HepG2 (cell line): ENCODE results near the gene MLST8. TPM values are rescaled to one million over a fixed set of nuclear protein-coding genes. Genes with fewer than 3 reads are reported as not detected.

Source experiments
- CBX5 ChIP-seq: sonication (generic); formaldehyde crosslinking; IDR thresholded peaks from 2 replicates; pipeline ENCODE4 v1.4.0; 2020; ENCODE audit warnings: missing genetic modification reagents, borderline replicate concordance
- CHD4 ChIP-seq: fragments of 200-600 bp; sonication (generic); IDR thresholded peaks from 2 replicates; pipeline ENCODE4 v1.7.0; 2017; ENCODE audit warnings: mild to moderate bottlenecking, low read length, borderline replicate concordance
- EP300 ChIP-seq, 3 experiments: sonication (generic) in 1 of 3; formaldehyde crosslinking in 1 of 3; IDR thresholded peaks; 2 replicates each; pipeline versions ENCODE4 v1.5.1 to v1.6.1; 2011 to 2020; ENCODE audit warnings: low read depth in 2 of 3, low read length in 2 of 3, borderline replicate concordance in 1 of 3, improper control_type of control experiment in 1 of 3, mild to moderate bottlenecking in 1 of 3, missing genetic modification reagents in 1 of 3, moderate library complexity in 1 of 3
- HNRNPK ChIP-seq: fragments of 200-400 bp; formaldehyde crosslinking; IDR thresholded peaks from 2 replicates; pipeline ENCODE4 v1.6.1; 2018; ENCODE audit warnings: low read length, low read depth, moderate library complexity, mild to moderate bottlenecking; ENCODE audit not compliant: poor library complexity, severe bottlenecking
- MAX ChIP-seq: IDR thresholded peaks from 2 replicates; pipeline ENCODE4 v1.6.1; 2012; ENCODE audit warnings: inconsistent platforms
- PRDM15 ChIP-seq: sonication (generic); formaldehyde crosslinking; IDR thresholded peaks from 2 replicates; pipeline ENCODE4 v1.4.0; 2020; ENCODE audit warnings: missing genetic modification reagents
- RBAK ChIP-seq: sonication (generic); formaldehyde crosslinking; IDR thresholded peaks from 2 replicates; pipeline ENCODE4 v1.5.1; 2020; ENCODE audit warnings: mild to moderate bottlenecking, missing genetic modification reagents
- ZC3H13 ChIP-seq: sonication (generic); formaldehyde crosslinking; IDR thresholded peaks from 2 replicates; pipeline ENCODE4 v1.8.1; 2023; ENCODE audit warnings: mild to moderate bottlenecking, missing genetic modification reagents, moderate library complexity
- ZFP90 ChIP-seq: sonication (generic); formaldehyde crosslinking; IDR thresholded peaks from 2 replicates; pipeline ENCODE4 v1.8.0; 2022; ENCODE audit warnings: missing genetic modification reagents, mild to moderate bottlenecking, inconsistent platforms, borderline replicate concordance
- ZIK1 ChIP-seq: sonication (generic); formaldehyde crosslinking; IDR thresholded peaks from 2 replicates; pipeline ENCODE4 v1.5.0; 2020; ENCODE audit warnings: mild to moderate bottlenecking, low read depth, missing genetic modification reagents, borderline replicate concordance
- ZNF101 ChIP-seq: sonication (generic); formaldehyde crosslinking; IDR thresholded peaks from 2 replicates; pipeline ENCODE4 v1.4.0; 2020; ENCODE audit warnings: mild to moderate bottlenecking, low read depth, missing genetic modification reagents, borderline replicate concordance
- ZNF343 ChIP-seq: sonication (generic); formaldehyde crosslinking; IDR thresholded peaks from 2 replicates; pipeline ENCODE4 v1.4.0; 2020; ENCODE audit warnings: mild to moderate bottlenecking, missing genetic modification reagents
- ZNF44 ChIP-seq: sonication (generic); formaldehyde crosslinking; IDR thresholded peaks from 2 replicates; pipeline ENCODE4 v1.5.1; 2020; ENCODE audit warnings: mild to moderate bottlenecking, missing genetic modification reagents
- ZNF503 ChIP-seq: sonication (generic); formaldehyde crosslinking; IDR thresholded peaks from 2 replicates; pipeline ENCODE4 v1.4.0; 2020; ENCODE audit warnings: missing genetic modification reagents
- ZNF816 ChIP-seq: sonication (generic); formaldehyde crosslinking; IDR thresholded peaks from 2 replicates; pipeline ENCODE4 v1.8.0; 2022; ENCODE audit warnings: missing genetic modification reagents, mild to moderate bottlenecking, borderline replicate concordance
- polyA plus RNA-seq, 8 experiments: library from polyadenylated mRNA; depleted of rRNA in 3 of 8; stranded (reverse) in 7 of 8; unstranded in 1 of 8; fragments of >200 nt; fragmentation: Illumina TruSeq in 4 of 8; extraction: Trizol in 4 of 8; gene quantifications; 2 replicates each; pipeline versions ENCODE4 v1.2.1 to v1.2.3, GENCODE V29; 2011 to 2016; ENCODE audit warnings: low read depth in 4 of 8, missing spikeins in 1 of 8, mixed read lengths in 1 of 8; ENCODE audit not compliant: insufficient read depth in 1 of 8
- total RNA-seq, 5 experiments: library from RNA; depleted of rRNA; stranded (reverse); fragments of >200 nt; fragmentation: Illumina TruSeq; extraction: Trizol; gene quantifications; 2 replicates each; pipeline ENCODE4 v1.2.3, GENCODE V29; 2016; ENCODE audit warnings: low read depth in 1 of 5
- TF ChIP-seq, protein P1 (sequence below): sonication (generic); formaldehyde crosslinking; IDR thresholded peaks from 2 replicates; pipeline ENCODE4 v1.4.0; 2020; ENCODE audit warnings: mild to moderate bottlenecking, missing genetic modification reagents
- TF ChIP-seq, protein P2 (sequence below): IDR thresholded peaks from 2 replicates; pipeline ENCODE4 v1.6.1; 2016

The MLST8 gene
- total and polyA plus RNA-seq, 2 of the 13 experiments (the other 11 are each of a cell fraction or from before 2014, with no cell fraction given), result 30.8 to 72.7 TPM

- TF ChIP-seq ZNF44 (peak; percentile 67; the same call in 1 of the 2 replicates), ZNF503 (CRISPR knock-in tag) (no peak), HNRNPK (peak; percentile 44), ZNF816 (CRISPR knock-in tag) (no peak), CBX5 (CRISPR knock-in tag) (no peak; the same call in 1 of the 2 replicates), MAX (peak; percentile 71; the same call in 1 of the 2 replicates), ZNF101 (CRISPR knock-in tag) (no peak), ZNF343 (peak; percentile 70; the same call in 1 of the 2 replicates), PRDM15 (CRISPR knock-in tag) (no peak), ZFP90 (peak; percentile 28; the same call in 1 of the 2 replicates), ZIK1 (CRISPR knock-in tag) (no peak; the same call in 1 of the 2 replicates), ZC3H13 (CRISPR knock-in tag) (peak; percentile 60; the same call in 1 of the 2 replicates), RBAK (CRISPR knock-in tag) (no peak), CHD4 (no peak), EP300 (IDR thresholded peaks at IDR 0.05; ENCODE audit: low read depth in 2 of 2, low read length in 2 of 2) (peak in 1 of 2 experiments; percentile 18; a peak in 1 of 4 replicates), EP300 (CRISPR knock-in tag; IDR thresholded peaks at IDR 0.05; ENCODE audit: borderline replicate concordance) (peak; percentile 35; the same call in 1 of the 2 replicates)
- TF ChIP-seq, protein P1, sequence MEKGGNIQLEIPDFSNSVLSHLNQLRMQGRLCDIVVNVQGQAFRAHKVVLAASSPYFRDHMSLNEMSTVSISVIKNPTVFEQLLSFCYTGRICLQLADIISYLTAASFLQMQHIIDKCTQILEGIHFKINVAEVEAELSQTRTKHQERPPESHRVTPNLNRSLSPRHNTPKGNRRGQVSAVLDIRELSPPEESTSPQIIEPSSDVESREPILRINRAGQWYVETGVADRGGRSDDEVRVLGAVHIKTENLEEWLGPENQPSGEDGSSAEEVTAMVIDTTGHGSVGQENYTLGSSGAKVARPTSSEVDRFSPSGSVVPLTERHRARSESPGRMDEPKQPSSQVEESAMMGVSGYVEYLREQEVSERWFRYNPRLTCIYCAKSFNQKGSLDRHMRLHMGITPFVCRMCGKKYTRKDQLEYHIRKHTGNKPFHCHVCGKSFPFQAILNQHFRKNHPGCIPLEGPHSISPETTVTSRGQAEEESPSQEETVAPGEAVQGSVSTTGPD (CRISPR knock-in tag), result no peak
- TF ChIP-seq, protein P2, sequence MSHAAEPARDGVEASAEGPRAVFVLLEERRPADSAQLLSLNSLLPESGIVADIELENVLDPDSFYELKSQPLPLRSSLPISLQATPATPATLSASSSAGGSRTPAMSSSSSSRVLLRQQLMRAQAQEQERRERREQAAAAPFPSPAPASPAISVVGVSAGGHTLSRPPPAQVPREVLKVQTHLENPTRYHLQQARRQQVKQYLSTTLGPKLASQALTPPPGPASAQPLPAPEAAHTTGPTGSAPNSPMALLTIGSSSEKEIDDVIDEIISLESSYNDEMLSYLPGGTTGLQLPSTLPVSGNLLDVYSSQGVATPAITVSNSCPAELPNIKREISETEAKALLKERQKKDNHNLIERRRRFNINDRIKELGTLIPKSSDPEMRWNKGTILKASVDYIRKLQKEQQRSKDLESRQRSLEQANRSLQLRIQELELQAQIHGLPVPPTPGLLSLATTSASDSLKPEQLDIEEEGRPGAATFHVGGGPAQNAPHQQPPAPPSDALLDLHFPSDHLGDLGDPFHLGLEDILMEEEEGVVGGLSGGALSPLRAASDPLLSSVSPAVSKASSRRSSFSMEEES (CRISPR knock-in tag), result peak; percentile 42; the same call in 1 of the 2 replicates
Measured at GRCh38 chr16:2205104-2205966, at the start of gene MLST8 (continued).
